SU-DHL-6 (cell line): ENCODE data around the gene KIF20A.

Source experiments
- EZH2phosphoT487 ChIP-seq: fragments of 200-600 bp; sonication (generic), shearing (Covaris generic); conservative IDR thresholded peaks from 2 replicates; pipeline ENCODE4 v1.6.1; 2018; ENCODE audit warnings: mild to moderate bottlenecking, antibody characterized with exemption, low read length, moderate library complexity, mixed read lengths
- TF ChIP-seq, protein P1 (sequence below): fragments of 200-600 bp; sonication (generic); IDR thresholded peaks from one replicate; pipeline ENCODE4 v1.5.1; 2017; ENCODE audit warnings: antibody characterized with exemption, mild to moderate bottlenecking, low read length, moderate library complexity; ENCODE audit not compliant: insufficient read depth, poor library complexity, severe bottlenecking

DNA sequence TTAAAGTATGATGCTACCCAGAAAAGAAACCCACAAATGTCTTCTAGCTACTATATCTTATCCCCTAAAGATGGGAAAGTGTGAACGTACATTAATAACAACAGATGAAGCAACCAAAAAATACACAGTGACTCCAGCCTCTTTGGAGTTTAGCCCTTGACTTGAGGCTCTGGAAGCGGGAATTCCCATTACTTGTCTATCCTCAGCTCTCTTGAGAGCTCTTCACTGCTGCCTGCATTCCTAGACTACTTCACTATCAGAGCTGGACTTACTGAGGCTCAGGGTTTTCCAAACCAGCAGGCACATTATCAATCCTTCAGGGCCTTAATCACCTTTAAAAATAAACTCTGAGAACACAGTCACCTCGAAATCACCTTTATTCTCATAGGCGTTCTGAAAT lies 38.6 kb upstream of the KIF20A start:
- TF ChIP-seq, protein P1, sequence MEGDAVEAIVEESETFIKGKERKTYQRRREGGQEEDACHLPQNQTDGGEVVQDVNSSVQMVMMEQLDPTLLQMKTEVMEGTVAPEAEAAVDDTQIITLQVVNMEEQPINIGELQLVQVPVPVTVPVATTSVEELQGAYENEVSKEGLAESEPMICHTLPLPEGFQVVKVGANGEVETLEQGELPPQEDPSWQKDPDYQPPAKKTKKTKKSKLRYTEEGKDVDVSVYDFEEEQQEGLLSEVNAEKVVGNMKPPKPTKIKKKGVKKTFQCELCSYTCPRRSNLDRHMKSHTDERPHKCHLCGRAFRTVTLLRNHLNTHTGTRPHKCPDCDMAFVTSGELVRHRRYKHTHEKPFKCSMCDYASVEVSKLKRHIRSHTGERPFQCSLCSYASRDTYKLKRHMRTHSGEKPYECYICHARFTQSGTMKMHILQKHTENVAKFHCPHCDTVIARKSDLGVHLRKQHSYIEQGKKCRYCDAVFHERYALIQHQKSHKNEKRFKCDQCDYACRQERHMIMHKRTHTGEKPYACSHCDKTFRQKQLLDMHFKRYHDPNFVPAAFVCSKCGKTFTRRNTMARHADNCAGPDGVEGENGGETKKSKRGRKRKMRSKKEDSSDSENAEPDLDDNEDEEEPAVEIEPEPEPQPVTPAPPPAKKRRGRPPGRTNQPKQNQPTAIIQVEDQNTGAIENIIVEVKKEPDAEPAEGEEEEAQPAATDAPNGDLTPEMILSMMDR = no peak
- no peak for TF ChIP-seq EZH2phosphoT487
